MCF 10A (cell line): ENCODE measurements around the gene THRB. TPM values are rescaled to one million over a fixed set of nuclear protein-coding genes. Genes with fewer than 3 reads are reported as not detected.

Experiments used
- BruUV-seq: library from RNA; stranded (reverse); fragments of 400-500 nt; replicated peaks from 2 replicates; lab custom pipeline; 2021; lab: Mats Ljungman, UMichigan
- CTCF ChIA-PET: fragments of 300-600 bp; sonication (Branson Sonifier 250); formaldehyde crosslinking; extraction: SDS; loops from one replicate; lab custom pipeline; 2021; ENCODE audit warnings: antibody characterized with exemption, inconsistent platforms; lab: Yijun Ruan, JAX
- POLR2A ChIA-PET: fragments of 300-600, 350-650 bp; sonication (Branson Sonifier 250); formaldehyde crosslinking; extraction: SDS; loops from one replicate; lab custom pipeline; 2020; ENCODE audit warnings: antibody characterized with exemption, inconsistent platforms; lab: Yijun Ruan, JAX
- DNase-seq: peaks from one replicate; pipeline ENCODE4 v3.0.0-alpha.2; 2018; ENCODE audit not compliant: unreplicated experiment
- H3K27ac Mint-ChIP-seq: one replicate; pipeline ENCODE4 v1.8.0; 2022; ENCODE audit warnings: mild to moderate bottlenecking, low read depth, mixed read lengths; ENCODE audit not compliant: unreplicated experiment
- H3K27me3 Mint-ChIP-seq: one replicate; pipeline ENCODE4 v1.8.0; 2022; ENCODE audit warnings: mixed read lengths; ENCODE audit not compliant: insufficient read depth, unreplicated experiment
- H3K36me3 Mint-ChIP-seq: one replicate; pipeline ENCODE4 v1.8.0; 2022; ENCODE audit warnings: mild to moderate bottlenecking, moderate library complexity, mixed read lengths; ENCODE audit not compliant: insufficient read depth, unreplicated experiment
- H3K4me1 Mint-ChIP-seq: one replicate; pipeline ENCODE4 v1.8.0; 2022; ENCODE audit warnings: mixed read lengths; ENCODE audit not compliant: insufficient read depth, unreplicated experiment
- H3K4me3 Mint-ChIP-seq: one replicate; pipeline ENCODE4 v1.8.0; 2022; ENCODE audit warnings: mild to moderate bottlenecking, moderate library complexity, mixed read lengths; ENCODE audit not compliant: unreplicated experiment
- H3K9me3 Mint-ChIP-seq: one replicate; pipeline ENCODE4 v1.8.0; 2022; ENCODE audit warnings: mixed read lengths; ENCODE audit not compliant: unreplicated experiment
- CTCF ChIP-seq: fragments of 200-600 bp; IDR thresholded peaks from one replicate; pipeline ENCODE4 v1.8.0; 2022; ENCODE audit warnings: antibody characterized with exemption, mild to moderate bottlenecking; ENCODE audit not compliant: unreplicated experiment
- intact Hi-C: fragments of 100-400 bp; cut with micrococcal nuclease; formaldehyde crosslinking; loops from 2 replicates; pipeline ENCODE4 v1.14.1; 2022
- total RNA-seq: library from RNA; stranded (reverse); gene quantifications from 2 replicates; pipeline ENCODE4 v1.2.3, GENCODE V29; 2022

THRB gene
- total RNA-seq, 1 experiment from 2014 or later: 4.2 TPM

GRCh38 chr3:24296441-24297205, 198.0 kb downstream of the THRB start:
- TF ChIP-seq CTCF: no peak
- H3K27me3 Mint-ChIP-seq: no peaks in the 10 kb centered on the region
- ChIA-PET CTCF (interaction anchor here (0.6 kb wide), 1 partner anchor 977 kb away, joined by 3 read pairs; no protein-coding TSS in a partner anchor), POLR2A (no interaction called here)
- intact Hi-C loops: no loop called here
- peaks cover 23% of the 10 kb centered on the region for H3K4me1 Mint-ChIP-seq
- H3K4me3 Mint-ChIP-seq: no peak overlapping the region
- no peak for DNase-seq
- H3K27ac Mint-ChIP-seq: peak overlapping the region; percentile 3
- BruUV-seq: no TSS peak
- no peaks in the 10 kb centered on the region for H3K9me3 Mint-ChIP-seq
- peaks cover 4% of the 10 kb centered on the region for H3K36me3 Mint-ChIP-seq

DNA sequence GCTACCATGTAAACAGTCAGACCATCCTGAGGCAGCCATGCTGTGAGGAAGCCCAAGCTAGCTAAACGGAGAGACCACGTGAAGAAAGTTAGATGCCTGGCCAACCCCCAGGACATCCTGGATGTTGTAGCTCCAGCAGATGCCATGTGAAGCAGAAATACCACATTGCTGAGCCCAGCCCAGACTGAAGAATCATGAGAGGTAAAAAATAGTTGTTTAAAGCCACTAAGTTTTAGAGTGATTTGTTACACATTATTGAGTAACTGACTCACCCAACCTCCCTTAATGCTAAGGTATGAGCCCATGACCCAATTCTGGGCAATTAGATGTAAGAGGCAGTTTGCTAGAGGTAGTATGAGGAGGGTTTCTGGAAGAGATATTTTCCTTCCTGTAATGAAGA, 200.5 kb downstream of the THRB start:
- ChIA-PET POLR2A (interaction anchor here (0.6 kb wide), 1 partner anchor 178 kb away, joined by 3 read pairs; no protein-coding TSS in a partner anchor), CTCF (no interaction called here)
- Mint-ChIP-seq H3K27ac (no peak overlapping the region), H3K4me1 (peaks cover 6% of the 10 kb centered on the region), H3K27me3 (no peaks in the 10 kb centered on the region), H3K4me3 (no peak overlapping the region), H3K9me3 (no peaks in the 10 kb centered on the region), H3K36me3 (no peaks in the 10 kb centered on the region)
- DNase-seq: no peak
- TF ChIP-seq CTCF: no peak
- BruUV-seq: no TSS peak
- intact Hi-C loops: no loop called here

- no TSS peak for BruUV-seq
- intact Hi-C loops: no loop called here
- Mint-ChIP-seq H3K9me3 (no peaks in the 10 kb centered on the region), H3K4me3 (no peak overlapping the region), H3K27me3 (no peaks in the 10 kb centered on the region), H3K36me3 (no peaks in the 10 kb centered on the region), H3K27ac (no peak overlapping the region), H3K4me1 (peaks cover 5% of the 10 kb centered on the region)
- ChIA-PET POLR2A (no interaction called here), CTCF (no interaction called here)
- TF ChIP-seq CTCF: no peak
- DNase-seq: no peak
Observed at GRCh38 chr3:24291646-24292045, 203.0 kb downstream of the THRB start.

GRCh38 chr3:24290596-24290995, 204.1 kb downstream of the THRB start:
- H3K36me3 Mint-ChIP-seq: no peaks in the 10 kb centered on the region
- DNase-seq: no peak
- ChIA-PET CTCF (no interaction called here), POLR2A (no interaction called here)
- H3K27ac Mint-ChIP-seq: no peak overlapping the region
- no peaks in the 10 kb centered on the region for H3K9me3 Mint-ChIP-seq
- no peak for TF ChIP-seq CTCF
- H3K4me3 Mint-ChIP-seq: no peak overlapping the region
- no TSS peak for BruUV-seq
- H3K4me1 Mint-ChIP-seq: no peaks in the 10 kb centered on the region
- no peaks in the 10 kb centered on the region for H3K27me3 Mint-ChIP-seq
- intact Hi-C loops: no loop called here
